COLO829 (cell line): Measurements from ENCODE around the gene DNM1.
A peak's percentile ranks its signal among the peaks of the same experiment; 100 is the strongest.
"Not testable (repeated sequence)": the region's sequence is repeated elsewhere in the genome, so short reads cannot be mapped to it uniquely, and the experiment has no call there.

Source experiments
- DNase-seq: peaks from one replicate; pipeline ENCODE4 v3.0.0; 2012; ENCODE audit warnings: low spot score

Gene DNM1

GRCh38 chr9:128276574-128277270 is 73.5 kb downstream of the DNM1 start:
- peak; percentile 42 for DNase-seq

- DNase-seq: not testable (repeated sequence)
These were observed 76.2 kb downstream of the DNM1 start for GRCh38 chr9:128279088-128280073.

- no peak for DNase-seq
These were observed 77.0 kb downstream of the DNM1 start for GRCh38 chr9:128280084-128280622.

DNA sequence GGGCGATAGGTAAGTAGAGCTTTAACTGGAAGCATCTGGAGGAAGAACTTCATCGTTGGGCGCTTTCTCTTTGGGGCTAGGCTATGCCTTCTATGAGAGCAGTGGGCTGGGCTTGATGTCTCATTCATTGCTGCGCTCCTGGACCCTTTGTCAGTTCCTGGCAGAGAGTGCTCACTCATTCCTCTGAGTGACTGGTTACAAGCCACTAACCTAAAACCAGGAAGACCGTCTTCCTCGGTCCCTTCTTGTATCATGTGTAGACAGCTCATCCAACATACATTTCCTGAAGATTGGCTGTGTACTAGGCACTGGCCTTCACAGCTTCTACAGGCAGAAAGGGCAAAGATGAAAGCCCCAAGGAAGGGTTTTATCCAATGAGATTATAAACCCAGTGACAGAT is 79.3 kb downstream of the DNM1 start:
- no peak for DNase-seq

GRCh38 chr9:128285033-128285784 is 82.0 kb downstream of the DNM1 start:
- no peak for DNase-seq

DNA sequence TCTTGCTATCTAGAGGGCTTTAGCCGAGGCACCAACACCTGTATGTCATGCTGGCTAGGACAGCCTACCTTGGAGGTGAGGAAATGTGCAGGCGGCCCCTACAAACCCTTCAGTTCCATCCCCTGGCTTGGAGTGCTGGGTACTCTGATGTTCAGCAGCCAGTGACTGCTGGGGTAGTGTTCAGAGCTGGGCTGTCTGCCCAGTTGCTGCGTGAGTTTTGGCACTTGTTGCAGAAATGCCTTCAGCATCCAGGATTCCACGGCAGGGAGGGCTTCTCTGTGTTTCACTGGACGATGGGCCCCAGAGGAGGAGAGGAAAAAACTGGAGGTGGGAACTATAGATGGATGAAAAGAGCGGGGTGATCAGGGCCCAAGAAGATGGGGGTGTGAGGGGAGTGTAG is 83.3 kb downstream of the DNM1 start:
- no peak for DNase-seq

DNA sequence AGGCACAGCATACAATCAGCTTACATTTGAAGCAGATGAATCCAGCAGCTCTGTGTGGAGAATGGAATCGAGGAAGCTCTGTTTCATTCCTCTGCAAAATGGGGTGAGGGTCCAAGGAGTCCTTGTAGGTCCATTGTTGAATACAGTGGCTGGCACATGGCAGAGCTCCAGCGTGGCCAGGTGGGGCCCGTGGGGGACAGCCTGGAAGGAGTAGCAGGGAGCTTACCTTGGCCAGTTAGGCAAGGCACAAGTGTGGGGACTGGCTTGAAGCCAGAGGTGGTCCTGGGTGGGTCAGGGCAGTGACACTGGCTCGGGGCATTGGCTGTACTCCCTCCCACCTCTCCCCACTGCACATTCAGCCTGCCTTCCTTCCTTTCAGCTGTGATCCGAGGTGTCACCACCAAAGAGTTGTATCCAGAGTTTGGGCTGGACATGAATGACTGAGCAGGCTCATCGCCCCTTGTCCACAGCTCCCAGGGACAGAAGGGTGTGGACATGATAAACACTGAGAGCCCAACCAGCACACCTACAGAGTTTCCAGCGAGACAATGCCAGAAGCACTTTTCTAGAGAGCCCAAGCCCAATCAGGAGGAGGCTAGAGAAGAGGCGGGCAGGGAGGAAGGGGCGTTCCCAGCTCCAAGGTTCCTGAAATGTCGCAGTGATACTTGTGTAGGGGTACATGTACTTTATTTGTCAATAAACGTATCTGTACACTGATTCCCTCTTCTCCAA is 85.3 kb downstream of the DNM1 start:
- no peak for DNase-seq

- no peak for DNase-seq
These were observed 88.8 kb downstream of the DNM1 start for GRCh38 chr9:128292009-128292408.

DNA sequence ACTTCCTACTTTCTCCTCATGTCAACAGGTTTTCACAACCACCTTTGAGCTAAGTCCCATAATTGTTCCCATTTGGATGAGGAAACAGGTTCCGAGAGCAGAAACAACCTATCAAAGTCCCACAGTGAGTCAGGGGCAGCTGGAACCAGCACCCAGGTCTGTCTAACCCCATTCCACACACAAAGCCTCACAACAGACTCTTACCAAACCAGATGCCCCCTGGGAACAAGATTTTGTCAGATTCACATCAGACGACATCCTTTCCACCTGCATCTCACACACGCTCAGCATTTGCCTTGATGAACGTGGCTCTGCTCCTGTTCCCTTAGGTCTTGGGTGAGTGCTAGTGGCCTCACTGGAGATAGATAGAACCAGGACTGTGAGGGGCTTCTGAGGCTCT is 89.9 kb downstream of the DNM1 start:
- no peak for DNase-seq

GRCh38 chr9:128294142-128294541 is 91.0 kb downstream of the DNM1 start:
- no peak for DNase-seq

- DNase-seq: no peak
These were observed 93.4 kb downstream of the DNM1 start for GRCh38 chr9:128296340-128297220.

DNA sequence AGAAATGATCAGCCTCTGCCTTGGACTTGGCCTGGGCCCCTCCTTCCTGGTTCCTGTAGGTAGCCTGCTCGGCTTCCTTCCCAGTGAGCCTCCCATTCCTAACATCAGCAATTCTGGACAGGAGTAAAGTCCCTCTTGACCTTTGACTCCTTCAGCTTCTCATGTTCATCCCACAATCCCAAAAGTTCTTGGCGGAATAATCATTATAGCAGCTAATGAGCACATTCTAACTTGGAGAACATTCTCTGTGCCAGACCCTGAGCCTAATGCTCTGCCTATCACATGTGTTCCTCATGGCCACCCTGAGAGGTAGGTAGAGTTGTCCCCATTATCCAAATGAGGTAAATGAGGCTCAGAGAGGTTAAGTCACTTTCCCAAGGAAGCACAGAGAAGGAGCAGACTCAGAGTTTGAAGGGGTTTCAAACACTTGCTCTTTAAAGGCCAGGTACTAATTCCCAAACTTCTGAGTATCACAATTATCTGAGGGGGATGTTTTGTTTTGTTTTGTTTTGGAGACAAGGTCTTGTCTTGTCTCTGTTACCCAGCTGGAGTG is 94.1 kb downstream of the DNM1 start:
- DNase-seq: no peak

GRCh38 chr9:128298535-128299482 is 95.6 kb downstream of the DNM1 start:
- DNase-seq: no peak

- no peak for DNase-seq
These were observed 101.2 kb downstream of the DNM1 start for GRCh38 chr9:128304136-128304970.
